BJ (cell line): ENCODE measurements around the gene CCDC9B. TPM values are rescaled to one million over a fixed set of nuclear protein-coding genes. Genes with fewer than 3 reads are reported as not detected.

Source experiments
- CTCF ChIA-PET: fragments of 350-600 bp; formaldehyde crosslinking; extraction: SDS; loops from one replicate; lab custom pipeline; 2021; ENCODE audit warnings: antibody characterized with exemption, inconsistent platforms; lab: Yijun Ruan, JAX
- POLR2A ChIA-PET: fragments of 300-600 bp; sonication (Branson Sonifier 250); formaldehyde crosslinking; extraction: SDS; loops from one replicate; lab custom pipeline; 2021; ENCODE audit warnings: antibody characterized with exemption; lab: Charles Lee
- DNase-seq: peaks from one replicate; pipeline ENCODE4 v3.0.0-alpha.2; 2011; ENCODE audit warnings: low read depth
- H3K27me3 ChIP-seq: 2 replicates; pipeline ENCODE4 v1.6.0; 2011; ENCODE audit warnings: low read length; ENCODE audit not compliant: control insufficient read depth, insufficient read depth
- H3K36me3 ChIP-seq: 2 replicates; pipeline ENCODE4 v1.5.1; 2011; ENCODE audit warnings: low read length; ENCODE audit not compliant: control insufficient read depth, insufficient read depth
- H3K4me3 ChIP-seq: 2 replicates; pipeline ENCODE4 v1.5.1; 2011; ENCODE audit warnings: low read depth, mild to moderate bottlenecking, control low read depth, low read length
- CTCF ChIP-seq: IDR thresholded peaks from 2 replicates; pipeline ENCODE4 v1.5.1; 2011; ENCODE audit warnings: low read depth, mild to moderate bottlenecking, control low read depth, inconsistent platforms, low read length, moderate library complexity; ENCODE audit not compliant: insufficient read depth
- polyA plus RNA-seq: library from polyadenylated mRNA; depleted of rRNA; stranded (reverse); fragments of >200 nt; gene quantifications from 2 replicates; pipeline ENCODE4 v1.2.3, GENCODE V29; 2011

The CCDC9B gene
- polyA plus RNA-seq, 1 experiment: 5.0 TPM

- ChIA-PET POLR2A (no interaction called here), CTCF (interaction anchor here (0.9 to 7.2 kb wide), 4 partner anchors 15 to 20 kb away, joined by 3 to 67 read pairs (median 9); no protein-coding TSS in a partner anchor)
- Histone ChIP-seq H3K27me3 (peaks cover 22% of the 10 kb centered on the region), H3K4me3 (no peak overlapping the region), H3K36me3 (no peaks in the 10 kb centered on the region)
- no peak for TF ChIP-seq CTCF
- no peak for DNase-seq
Observed at GRCh38 chr15:40293905-40294895, 46.5 kb downstream of the CCDC9B start.

- POLR2A ChIA-PET: no interaction called here
Observed at GRCh38 chr15:40293006-40293405, 47.7 kb downstream of the CCDC9B start.

GRCh38 chr15:40292246-40292645, 48.5 kb downstream of the CCDC9B start:
- TF ChIP-seq CTCF: no peak
- Histone ChIP-seq H3K4me3 (no peak overlapping the region), H3K27me3 (peaks cover 22% of the 10 kb centered on the region), H3K36me3 (no peaks in the 10 kb centered on the region)
- ChIA-PET CTCF (interaction anchor here (1.1 to 7.2 kb wide), 8 partner anchors 10 to 53 kb away, joined by 3 to 67 read pairs (median 6); partner anchors contain the start of genes ANKRD63 and PLCB2), POLR2A (no interaction called here)
- no peak for DNase-seq

More at GRCh38 chr15:40293006-40293405, 47.7 kb downstream of the CCDC9B start:
- no peak for TF ChIP-seq CTCF
- Histone ChIP-seq H3K27me3 (peaks cover 22% of the 10 kb centered on the region), H3K4me3 (no peak overlapping the region), H3K36me3 (no peaks in the 10 kb centered on the region)
- DNase-seq: no peak
- CTCF ChIA-PET: interaction anchor here (1.7 to 7.2 kb wide), 3 partner anchors 14 to 19 kb away, joined by 8 to 67 read pairs (median 28); partner anchors contain the start of gene PLCB2

GRCh38 chr15:40290918-40291574, 49.7 kb downstream of the CCDC9B start:
- ChIA-PET POLR2A (no interaction called here), CTCF (interaction anchor here (0.7 to 7.2 kb wide), 13 partner anchors 8 to 131 kb away, joined by 3 to 67 read pairs (median 4); partner anchors contain the start of genes ANKRD63 and PLCB2)
- H3K36me3 ChIP-seq: no peaks in the 10 kb centered on the region
- TF ChIP-seq CTCF: no peak
- peak overlapping the region; percentile 27 for H3K4me3 ChIP-seq
- peaks cover 16% of the 10 kb centered on the region for H3K27me3 ChIP-seq
- no peak for DNase-seq

- Histone ChIP-seq H3K27me3 (peaks cover 13% of the 10 kb centered on the region), H3K36me3 (no peaks in the 10 kb centered on the region), H3K4me3 (no peak overlapping the region)
- POLR2A ChIA-PET: no interaction called here
- no peak for TF ChIP-seq CTCF
- CTCF ChIA-PET: interaction anchor here (0.7 to 7.2 kb wide), 9 partner anchors 11 to 132 kb away, joined by 3 to 67 read pairs (median 11); partner anchors contain the start of gene PLCB2
- DNase-seq: no peak
Observed at GRCh38 chr15:40290545-40290917, 50.2 kb downstream of the CCDC9B start.
